Activated CD4-positive, alpha-beta T cell treated with anti-CD3 and anti-CD28 coated beads, Interleukin-2, amount 50 U/mL, for 24 hours (primary cell): Measurements from ENCODE around the gene MAPRE3.
A peak's percentile ranks its signal among the peaks of the same experiment; 100 is the strongest.

ENCODE experiments used
- DNase-seq, 2 donors: peaks; one replicate each; pipeline ENCODE4 v3.0.0-alpha.2; 2020; ENCODE audit warnings: low read depth in 1 of 2, low spot score in 1 of 2

Gene MAPRE3

DNA sequence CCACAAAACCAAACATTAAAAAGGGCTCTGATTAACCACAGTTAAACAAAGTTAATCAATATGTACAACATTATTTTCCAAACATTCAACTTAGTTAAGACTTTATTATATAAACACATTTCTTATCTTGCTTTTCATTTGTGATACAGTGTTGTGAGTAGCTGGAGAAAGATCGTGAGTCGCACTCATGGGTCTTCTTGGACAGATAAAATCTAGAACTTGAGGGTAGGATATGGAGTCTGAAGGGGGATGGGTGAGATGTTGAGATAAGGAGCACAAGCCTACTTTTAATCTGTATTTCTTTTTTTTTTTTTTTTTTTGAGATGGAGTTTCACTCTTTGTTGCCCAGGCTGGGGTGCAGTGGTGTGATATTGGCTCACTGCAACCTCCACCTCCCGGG, 39.7 kb downstream of the MAPRE3 start:
- DNase-seq = no peak

DNA sequence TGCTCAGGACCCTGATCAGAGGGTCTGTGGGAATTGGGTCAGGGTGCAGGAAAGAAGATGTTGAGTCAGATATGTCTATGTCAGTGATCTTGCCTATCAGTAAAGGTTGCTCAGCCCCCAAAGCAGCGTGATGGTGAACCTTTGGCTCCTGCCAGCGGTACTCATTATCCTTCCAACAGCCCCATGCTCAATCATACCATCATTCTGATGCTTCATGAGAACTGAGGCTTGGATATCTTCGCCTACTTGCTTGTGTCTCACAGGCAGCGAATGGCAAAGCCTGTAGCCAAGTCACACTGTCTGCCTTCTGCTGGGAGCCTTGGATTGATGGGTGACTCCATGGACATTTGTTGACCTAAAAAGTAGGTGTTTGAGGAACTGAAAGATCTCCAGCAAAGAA, 43.3 kb downstream of the MAPRE3 start:
- DNase-seq = no peak

DNA sequence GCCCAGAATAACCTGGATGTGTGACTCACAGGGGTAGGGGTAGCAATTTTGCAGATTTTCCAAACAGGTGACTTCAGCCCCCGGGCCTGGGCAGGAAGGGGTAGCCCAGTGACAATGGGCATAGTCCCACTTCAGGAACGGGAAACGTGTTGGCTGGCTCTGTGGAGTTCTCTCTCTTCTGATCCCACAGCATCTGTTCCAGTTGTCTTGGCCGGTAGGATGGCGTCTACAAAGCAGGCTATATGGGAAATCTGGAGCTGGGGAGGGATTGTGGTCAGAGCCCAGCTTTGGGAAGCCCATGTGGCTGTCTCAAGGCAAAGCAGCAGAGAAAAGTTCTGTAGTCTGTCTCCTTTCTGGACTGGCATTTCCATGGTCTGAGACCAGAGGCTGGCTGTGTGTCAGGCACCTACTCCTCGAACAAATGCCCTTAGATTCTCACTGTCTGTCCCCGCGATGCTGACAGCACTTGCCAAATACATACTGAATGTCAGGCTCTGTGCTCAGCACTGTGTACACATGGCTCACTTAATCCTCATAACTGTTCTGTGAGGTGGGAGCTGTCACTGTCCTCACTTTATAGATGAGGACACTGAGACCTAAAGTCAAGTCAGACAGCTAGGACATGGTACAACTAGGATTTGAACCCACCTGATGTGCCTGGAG, 44.5 kb downstream of the MAPRE3 start:
- no peak for DNase-seq

DNA sequence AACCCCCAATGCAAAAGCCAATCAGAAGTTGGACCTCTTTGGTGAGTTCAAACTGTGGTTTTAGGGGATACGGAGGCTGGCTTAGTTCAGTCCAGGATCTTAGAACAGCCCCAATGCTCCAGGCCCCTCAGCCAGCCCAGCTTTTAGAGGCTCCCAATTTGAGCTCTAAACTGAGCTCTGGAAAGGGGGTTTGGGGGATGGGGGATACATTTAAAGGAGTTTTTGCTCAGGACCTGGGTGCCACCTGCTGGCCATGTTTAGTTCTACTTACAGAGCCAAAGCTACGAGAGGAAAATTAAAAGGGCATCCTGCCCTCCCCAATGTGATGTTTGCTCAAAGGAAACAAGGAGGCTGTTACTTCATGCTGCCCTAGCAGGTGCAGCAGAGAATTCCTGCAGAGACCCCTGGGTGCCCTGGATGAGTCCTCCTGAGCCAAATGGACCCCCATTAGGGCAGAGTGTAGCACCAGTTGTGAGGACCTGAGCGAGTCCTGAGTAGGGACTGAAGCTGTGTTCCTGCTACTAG, 46.4 kb downstream of the MAPRE3 start:
- DNase-seq = peak in 1 of 2 donors; percentile 39

DNA sequence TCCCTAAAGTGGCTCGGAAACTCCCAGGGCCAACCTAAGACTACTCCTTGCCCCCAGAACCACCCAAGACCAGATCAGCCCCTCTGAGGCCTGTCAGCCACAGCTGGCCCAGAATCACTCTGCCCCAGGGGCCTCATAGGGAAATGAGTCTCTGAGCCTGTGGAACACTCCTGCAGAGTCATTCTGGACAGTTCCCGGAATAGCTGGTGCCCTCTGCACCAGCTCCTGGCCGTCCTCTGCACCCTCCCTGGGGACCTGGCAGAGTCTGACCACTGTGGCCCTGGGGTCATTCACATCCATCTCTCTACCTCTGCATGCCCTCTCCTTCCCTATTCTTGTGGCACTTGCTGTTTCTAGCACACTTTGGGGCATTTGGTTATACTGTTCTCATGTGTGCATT, 47.7 kb downstream of the MAPRE3 start:
- DNase-seq = no peak

DNA sequence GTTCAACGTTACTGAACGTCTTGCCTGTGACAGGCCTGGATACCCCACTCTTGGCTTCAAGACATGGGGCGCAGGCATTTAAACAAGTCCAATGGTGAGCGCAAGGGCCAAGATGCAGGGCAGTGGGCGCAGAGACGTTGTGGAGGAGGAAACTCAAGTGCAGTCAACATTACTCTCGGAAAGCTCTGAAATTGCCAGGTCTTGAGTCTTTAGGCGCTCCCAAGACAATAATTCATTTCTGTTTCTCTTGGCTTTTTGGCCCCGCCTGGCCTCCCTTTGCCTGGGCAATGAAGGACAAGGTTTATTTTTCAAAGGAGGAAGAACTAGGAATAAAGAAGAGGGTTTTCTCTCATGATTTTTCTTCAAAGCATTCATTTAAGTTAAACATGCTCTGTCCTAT, 49.0 kb downstream of the MAPRE3 start:
- no peak for DNase-seq

DNA sequence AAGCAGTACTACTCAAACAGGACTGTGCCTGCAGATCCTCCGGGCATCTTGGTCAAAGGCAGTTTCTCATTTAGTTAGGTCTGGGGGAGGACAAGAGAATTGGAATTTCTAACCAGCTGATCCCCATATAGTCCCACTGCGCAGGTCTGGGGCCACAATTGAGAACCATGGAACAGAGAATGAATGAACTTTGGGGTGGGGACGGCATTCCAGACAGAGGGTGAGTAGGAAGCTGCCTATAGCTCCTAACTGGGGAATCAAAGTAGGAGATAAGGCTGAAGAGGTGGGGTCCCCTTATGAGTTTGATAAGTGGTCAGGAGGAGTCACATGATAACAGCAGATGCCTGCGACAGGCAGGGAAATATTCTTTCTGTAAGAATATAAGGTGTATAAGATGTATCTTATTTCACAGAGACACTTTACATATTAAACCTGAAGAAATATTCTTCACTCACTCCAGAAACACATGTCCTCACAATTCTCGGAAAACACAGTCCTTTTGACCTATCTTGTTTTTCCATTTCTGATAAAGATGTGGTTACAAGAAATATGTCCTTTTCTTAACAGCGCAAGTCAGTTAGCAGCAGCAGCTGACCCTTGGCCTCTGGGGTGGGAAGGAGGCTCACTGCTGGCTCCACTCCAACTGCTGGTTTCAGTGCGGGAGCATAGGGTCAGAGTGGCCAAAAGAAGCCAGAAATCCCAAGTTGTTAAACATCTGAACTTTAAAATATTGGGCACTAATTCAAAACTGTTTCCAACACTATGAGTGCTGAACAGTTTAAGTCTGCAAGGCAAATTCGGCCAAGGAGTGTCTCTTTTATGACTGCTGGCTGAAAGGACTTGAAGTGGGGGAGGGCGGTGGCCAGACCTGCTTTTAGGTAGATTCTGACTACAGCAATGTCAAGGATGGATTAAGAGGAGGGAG, 49.8 kb downstream of the MAPRE3 start:
- no peak for DNase-seq

DNA sequence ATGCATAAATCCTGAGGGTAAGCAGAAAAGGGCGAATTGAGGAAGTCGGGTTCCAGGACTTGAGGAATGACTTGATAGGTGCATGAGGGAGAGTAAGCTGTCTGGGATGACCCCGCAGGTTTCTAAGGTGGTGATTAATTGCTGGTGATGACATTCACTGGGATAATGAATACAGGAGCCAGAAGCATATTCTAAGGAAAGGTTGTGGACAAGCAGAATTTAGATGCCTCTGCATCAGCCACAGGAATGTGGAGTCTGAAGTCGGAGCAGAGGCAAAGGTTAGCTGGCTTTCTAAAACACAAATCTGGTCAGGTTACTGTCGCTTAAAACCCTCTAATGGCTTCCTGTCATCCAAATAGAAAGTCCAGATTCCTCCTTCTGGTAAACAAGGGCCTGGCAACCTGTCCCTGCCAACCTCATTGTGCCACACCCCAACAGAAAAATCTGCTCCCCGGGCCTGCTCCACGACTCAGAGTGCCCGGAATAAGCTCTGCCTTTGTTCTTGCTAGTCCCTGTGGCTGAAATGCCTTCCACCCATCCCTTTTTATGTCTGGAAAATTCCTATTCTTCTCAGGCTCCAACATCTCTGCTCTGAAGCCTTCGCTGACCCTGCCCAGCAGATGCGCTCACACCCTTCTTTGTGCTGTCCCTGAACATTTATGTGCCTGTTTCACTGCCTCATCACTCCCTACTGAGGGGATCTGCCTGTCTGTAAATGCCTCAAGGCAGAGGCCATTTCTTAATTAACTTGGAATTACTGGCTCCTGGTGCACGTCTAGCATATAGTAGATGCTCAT, 51.0 kb downstream of the MAPRE3 start:
- DNase-seq = no peak

DNA sequence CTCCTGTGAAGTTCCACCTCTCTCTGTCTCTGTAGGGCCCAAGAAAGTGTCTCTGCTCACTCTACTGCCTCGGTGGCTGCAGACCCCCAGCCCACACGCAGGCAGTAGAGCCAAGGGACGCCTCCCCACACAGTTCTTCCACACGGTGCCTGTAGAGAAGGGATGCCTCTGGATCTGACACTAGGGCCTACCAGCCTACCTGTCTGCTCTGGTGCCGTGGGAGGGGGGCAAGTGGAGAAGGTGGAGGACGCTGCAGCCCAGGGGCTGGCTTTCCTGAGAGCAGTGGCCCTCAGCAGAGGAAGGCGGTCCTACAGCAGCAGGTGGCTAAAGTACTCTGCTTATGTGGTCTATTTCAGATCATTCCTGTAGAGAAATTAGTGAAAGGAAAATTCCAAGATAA, 53.3 kb downstream of the MAPRE3 start:
- DNase-seq = no peak

DNA sequence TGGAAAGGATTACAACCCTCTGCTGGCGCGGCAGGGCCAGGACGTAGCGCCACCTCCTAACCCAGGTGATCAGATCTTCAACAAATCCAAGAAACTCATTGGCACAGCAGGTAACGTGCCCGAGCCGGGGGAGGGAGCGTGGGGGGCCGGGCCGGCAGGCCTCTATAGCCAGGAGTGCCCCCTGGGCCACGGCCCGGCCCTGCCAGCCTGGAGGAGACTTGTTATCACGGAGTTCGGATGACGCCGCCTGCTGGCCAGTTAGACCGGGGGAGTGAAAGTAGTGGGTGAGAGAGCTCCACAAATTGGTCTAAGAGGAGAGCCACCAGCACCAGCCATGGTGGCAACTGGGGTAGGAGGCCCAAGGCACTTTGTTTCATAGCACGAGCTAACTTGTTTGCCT, 53.8 kb downstream of the MAPRE3 start:
- no peak for DNase-seq

DNA sequence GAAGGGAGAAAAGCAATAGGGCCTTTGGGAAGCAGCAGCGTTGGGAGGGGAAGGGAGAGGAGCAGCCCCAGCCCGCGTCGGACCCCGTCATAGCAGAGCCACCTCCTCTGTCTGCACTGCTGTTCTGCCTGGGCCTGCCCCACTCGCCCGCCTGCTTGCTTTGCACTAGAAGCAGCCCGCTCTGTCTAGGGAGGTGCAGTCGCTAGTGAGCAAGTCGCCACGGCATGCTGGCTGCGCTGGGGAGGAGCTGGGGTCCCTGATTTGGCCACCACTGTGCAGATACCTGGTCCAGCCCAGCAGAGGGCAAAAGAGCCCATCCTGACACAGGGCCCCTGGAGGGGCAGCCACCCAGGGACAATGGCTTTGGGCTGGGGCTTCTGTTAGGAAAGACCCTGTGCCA, 54.4 kb downstream of the MAPRE3 start:
- DNase-seq = no peak

DNA sequence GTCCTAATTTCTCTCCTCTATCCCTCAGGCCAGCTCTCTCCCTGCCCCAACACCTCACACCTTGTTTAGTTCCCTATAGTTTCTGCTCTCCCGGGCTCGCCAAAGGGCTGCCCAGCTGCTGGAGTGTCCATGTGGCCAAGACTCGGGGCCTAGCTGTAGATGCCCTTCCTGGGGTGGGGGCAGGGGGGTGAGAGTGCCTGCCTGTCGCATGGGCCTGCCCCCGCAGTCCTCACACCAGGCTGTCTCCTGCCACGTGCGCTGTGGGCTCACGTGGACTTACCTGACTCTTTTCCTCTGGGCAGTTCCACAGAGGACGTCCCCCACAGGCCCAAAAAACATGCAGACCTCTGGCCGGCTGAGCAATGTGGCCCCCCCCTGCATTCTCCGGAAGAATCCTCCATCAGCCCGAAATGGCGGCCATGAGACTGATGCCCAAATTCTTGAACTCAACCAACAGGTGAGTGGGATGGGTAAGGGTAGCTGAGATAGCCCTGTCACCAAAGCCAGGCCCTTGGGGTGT, 54.9 kb downstream of the MAPRE3 start:
- no peak for DNase-seq

DNA sequence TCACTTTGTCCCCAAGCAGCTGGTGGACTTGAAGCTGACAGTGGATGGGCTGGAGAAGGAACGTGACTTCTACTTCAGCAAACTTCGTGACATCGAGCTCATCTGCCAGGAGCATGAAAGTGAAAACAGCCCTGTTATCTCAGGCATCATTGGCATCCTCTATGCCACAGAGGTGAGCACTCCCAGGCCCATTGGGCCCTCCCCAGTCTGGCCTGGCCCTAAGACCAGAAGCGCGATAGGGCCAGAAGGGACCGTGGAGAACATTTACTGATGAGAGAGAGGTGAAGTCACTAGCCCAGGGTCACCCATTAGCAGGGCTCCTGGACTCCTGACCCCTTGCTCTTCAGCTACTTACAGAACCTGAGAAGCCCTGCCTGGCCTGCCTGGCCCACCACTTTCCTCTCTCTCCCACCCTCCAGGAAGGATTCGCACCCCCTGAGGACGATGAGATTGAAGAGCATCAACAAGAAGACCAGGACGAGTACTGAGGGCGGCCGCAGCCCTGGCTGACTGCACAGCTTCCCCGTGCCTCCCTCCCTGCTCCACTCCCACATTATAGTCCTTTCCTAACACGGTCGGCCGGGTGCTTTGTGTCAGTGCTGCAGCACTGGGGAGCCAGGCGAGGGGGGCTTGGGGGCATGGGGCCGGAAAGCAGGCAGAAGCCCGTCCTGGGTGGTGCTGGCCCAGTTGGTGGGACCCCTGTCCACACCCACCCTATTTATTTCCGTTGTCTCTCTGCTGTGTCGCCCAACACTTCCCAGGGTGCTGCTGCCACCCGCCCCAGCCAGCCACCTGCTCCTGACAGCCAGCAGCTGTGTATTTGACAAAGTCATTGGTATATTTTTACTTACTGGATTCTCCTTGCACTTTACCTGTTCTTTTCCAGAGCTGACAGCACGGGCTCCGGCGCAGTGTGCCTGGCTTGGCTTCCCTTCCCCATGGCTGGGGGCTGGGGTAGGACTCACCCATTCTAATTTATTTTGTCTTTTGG, 55.7 kb downstream of the MAPRE3 start:
- DNase-seq = no peak

DNA sequence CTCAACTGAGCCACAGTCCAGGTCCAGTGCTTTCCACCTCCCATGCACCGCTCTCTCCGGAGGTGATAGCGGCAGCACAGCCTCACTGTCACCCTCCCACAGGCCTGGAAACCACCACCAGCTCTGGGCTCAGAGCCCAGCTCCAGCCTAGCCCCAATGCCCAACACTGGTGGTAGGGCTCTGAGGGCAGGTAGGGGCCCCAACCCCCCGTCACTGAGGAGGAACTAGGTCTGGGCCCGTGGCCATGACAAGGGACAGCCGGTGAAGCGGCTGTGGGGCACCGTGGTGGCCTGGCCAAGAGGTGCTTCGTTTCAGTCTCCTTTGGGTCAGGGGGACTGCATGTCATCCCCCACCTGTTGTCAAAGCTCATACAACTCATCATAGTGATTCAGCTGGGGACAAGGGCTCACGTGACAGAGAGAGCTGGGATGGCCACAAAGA, 56.8 kb downstream of the MAPRE3 start:
- DNase-seq = no peak

DNA sequence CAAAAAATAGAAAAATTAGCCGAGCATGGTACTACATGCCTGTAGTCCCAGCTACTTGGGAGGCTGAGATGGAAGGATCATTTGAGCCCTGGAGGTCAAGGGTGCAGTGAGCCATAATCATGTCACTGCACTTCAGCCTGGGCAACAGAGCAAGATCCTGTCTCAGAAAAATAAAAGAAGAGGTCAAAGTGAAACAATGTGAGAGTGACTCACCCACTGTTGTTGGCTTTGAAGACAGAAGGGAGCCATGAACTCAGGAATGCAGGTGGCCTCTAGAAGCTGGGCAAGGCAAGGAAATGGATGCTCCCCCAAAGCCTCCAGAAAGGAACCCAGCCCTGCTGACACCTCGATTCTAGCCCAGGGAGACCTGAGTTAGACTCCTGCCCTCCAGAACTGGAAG, 58.6 kb downstream of the MAPRE3 start:
- no peak for DNase-seq

DNA sequence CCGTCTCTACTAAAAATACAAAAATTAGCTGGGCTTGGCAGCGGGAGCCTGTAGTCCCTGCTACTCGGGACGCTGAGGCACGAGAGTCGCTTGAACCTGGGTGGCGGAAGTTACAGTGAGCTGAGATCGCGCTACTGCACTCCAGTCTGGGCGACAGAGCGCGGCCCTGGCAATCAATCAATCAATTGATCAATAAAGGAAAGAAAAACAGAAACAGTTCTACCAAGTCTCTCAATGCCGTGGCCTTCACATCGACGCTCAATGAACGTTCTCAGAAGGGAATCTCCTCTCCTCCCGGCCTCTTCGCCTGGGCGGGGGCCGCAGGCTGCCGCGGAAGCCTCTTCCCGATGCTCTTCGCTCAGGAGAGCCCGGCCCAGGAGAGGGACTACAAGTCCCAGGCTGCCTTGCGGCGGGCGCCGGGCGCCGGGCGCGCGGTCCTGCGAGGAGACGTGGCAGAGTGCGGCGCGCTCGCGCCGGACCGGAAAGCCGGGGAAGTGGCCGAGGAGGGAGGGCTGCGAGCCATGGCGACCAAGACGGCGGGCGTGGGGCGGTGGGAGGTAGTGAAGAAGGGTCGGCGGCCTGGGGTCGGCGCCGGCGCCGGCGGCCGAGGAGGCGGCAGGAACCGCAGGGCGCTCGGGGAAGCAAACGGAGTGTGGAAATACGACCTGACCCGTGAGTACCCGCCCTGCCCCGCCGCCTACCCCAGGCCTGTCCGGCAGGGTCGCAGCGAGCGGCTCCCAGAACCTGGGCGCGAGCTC, 62.2 kb downstream of the MAPRE3 start, which contains the start of gene TMEM214:
TSS of gene TMEM214 (plus strand) at position 471 of the 758 bp plus-strand sequence. CDS start at position 522, 51 bp downstream.
- peak; percentile 59 to 70 for DNase-seq

DNA sequence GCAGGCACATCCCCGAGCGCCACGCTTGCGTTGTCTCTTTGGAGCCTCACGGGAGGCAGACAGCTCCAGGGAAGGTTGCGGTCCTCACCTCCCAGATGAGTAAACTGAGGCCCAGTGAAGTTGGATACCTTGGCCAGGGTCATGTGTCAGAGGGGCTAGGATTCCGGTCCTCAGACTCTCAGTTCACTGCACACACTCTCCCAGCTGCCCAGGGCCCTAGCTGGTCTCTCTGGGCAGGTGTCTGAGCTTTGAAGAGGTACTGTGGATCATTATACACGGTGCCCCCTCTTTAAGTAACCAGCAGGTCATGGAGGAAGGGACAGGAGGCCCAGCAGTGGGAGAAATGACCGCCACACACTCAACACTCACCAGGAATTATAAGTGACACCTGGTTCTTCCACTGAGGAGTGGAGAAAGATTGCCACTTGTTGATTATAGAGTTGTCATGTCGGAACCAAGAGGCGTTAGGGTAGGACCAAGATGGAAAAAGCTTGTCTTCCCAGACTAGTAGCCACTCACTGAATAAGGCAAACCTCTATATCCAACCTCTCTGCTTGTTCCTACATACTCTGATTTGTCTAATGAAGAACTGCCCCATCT, 62.9 kb downstream of the MAPRE3 start:
- DNase-seq = no peak

DNA sequence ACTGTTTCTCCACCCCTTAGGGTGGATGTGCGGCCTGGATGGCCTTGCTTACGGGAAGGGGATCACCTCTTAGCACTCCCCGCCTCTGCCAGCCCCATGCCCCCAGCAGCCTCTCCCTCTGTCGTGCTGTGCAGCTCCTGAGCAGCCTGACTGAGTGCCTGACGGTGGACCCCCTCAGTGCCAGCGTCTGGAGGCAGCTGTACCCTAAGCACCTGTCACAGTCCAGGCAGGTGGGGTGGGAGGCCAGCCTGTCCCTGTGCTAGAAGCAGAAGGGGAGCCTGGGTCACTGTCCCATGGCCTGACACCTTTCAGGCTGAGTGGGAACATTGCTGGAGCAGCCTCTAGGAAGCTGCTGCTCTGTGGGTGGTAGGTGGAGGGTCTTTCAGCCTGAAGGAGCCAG, 67.6 kb downstream of the MAPRE3 start:
- DNase-seq = no peak
